GM18499 (cell line): ENCODE measurements around the gene STIM1.

Experiments used
- ATAC-seq: cut with Tn5 transposase; IDR thresholded peaks from one replicate; pipeline ENCODE4 v1.9.1; 2021; ENCODE audit warnings: moderate number of reproducible peaks; ENCODE audit not compliant: insufficient read depth, unreplicated experiment

The STIM1 gene

DNA sequence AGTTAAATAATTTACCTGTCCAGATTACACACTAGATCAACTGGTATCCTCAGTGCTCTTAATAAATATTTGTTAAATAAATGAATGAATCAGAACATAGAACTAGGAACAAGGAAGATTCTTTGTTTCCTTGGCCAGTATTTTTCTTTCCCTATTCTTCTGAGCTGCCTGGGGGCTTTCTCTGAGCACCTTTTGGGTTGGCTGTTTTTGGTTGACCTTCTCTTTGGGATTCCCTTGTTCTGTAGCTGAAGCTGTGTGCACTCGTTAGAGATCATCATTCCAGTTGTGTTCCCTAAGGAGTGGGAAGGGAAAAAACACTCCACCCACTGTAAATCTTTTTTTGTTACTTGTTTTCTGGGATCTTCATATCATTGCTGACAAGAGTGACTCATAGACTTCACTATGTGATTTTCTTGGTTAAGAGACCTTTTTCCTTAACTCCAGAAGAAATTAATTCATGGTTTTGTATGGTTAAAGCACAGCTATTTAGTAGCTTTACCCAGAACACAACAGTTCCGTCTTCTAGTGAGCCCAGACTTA is 84.3 kb downstream of the STIM1 start:
- no peak for ATAC-seq

GRCh38 chr11:3942160-3942955 is 86.9 kb downstream of the STIM1 start:
- no peak for ATAC-seq

DNA sequence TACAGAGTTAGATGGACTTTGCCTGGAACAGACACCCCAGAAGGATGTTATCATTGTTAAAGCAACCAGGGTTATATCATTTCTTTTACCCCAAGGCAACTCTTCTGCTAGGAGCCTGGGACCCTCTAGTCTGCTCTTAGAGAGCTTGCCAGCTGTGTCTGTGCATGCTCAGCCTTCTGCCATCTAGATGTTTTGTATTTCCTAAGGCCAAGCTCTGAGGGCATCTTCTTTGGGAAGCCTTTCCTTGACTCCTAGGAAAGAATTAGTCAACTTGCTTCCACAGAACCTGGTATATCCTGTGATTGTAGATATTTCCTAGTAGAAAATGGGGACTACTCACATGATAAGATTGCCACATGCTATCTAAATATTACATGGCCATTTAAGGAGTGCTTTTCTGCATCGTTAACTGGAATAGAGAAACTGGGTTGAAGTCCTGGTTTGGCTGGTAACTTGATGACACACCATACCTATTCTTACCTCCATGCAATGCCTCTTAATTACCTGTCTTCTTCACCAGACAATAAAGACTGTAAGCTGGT is 87.6 kb downstream of the STIM1 start:
- ATAC-seq, result no peak

GRCh38 chr11:3944198-3944597 is 88.7 kb downstream of the STIM1 start:
- no peak for ATAC-seq

DNA sequence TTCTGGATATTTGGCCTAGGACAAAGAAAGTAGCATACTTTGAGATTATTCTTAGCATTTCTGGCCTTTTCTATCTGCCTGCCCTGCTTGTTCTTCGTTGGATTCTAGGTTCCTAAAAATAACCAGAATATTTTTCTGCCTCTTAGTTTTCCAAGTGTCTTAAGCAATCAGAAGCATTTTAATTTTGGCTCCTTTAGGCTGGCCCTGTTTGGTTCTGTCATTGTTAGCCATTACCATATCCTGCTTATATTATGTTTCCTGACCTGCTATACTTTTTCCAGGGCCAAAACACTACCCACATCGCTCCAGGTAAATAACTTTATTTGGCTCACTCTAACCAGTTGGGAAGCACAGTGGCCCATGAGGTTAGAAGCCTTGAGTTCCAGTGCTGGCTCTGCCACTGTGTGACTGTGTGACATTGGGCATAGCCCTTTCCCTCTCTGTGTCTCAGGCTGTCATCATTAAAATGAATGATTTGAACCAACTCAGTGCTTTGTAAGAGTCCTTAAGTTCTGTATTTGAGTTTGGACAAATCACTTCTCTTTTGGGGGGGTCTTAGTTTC is 91.1 kb downstream of the STIM1 start:
- no peak for ATAC-seq

DNA sequence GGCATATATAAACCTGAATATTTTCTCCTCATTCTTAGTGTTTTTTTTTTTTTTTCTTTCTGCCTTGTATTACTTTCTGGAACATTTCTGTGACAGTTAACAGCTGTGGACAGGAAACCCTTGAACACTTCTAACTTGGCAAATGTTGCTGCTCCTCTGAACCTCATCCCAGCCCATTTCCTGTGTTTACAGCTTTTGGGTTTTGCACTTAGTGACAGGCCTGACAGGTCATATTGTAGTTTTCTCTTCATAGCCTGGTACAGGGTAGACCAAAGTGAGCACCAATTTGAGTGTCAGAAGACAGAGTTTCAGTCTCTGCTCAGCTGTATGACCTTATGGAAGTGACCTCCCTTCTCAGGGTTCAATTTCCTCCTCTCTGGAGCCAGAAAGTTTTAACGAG is 91.6 kb downstream of the STIM1 start:
- peak; percentile 56 for ATAC-seq

GRCh38 chr11:3949125-3949524 is 93.7 kb downstream of the STIM1 start:
- ATAC-seq, result peak; percentile 67

DNA sequence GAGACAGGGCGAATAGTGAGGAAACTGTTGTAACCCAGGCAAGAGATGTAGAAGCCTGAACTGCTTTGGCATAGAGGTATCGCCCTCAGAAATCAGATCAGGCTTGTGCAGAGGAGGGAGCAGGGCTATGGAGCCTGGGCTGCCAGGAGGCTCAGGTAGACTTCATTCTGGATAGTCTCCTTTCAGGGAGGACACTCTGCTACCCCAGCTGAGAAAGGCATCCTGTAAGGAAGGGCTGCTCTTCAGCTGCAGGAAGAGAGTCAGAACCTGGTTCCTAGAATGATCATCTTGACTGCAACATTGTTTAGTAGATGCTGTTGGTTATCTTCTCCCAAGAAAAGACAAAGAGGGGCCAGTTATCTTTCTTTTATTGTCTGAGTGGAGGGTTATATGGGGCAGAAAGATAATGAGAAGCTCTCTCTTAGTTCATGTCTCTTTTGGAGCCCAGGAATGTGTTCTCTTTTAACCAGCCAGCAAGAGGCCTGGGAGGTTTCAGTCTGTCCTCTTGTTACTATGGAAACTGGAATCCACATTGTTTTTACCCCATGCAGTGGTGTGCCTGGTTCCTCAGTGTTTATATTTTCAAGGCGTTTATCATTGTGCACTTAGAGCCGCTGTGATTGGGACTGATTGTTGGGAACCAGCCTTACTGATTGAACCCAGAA is 95.7 kb downstream of the STIM1 start:
- no peak for ATAC-seq

- ATAC-seq, result no peak
Measured at GRCh38 chr11:3952715-3953114, 97.3 kb downstream of the STIM1 start.

GRCh38 chr11:3953327-3953726 is 97.9 kb downstream of the STIM1 start:
- no peak for ATAC-seq

DNA sequence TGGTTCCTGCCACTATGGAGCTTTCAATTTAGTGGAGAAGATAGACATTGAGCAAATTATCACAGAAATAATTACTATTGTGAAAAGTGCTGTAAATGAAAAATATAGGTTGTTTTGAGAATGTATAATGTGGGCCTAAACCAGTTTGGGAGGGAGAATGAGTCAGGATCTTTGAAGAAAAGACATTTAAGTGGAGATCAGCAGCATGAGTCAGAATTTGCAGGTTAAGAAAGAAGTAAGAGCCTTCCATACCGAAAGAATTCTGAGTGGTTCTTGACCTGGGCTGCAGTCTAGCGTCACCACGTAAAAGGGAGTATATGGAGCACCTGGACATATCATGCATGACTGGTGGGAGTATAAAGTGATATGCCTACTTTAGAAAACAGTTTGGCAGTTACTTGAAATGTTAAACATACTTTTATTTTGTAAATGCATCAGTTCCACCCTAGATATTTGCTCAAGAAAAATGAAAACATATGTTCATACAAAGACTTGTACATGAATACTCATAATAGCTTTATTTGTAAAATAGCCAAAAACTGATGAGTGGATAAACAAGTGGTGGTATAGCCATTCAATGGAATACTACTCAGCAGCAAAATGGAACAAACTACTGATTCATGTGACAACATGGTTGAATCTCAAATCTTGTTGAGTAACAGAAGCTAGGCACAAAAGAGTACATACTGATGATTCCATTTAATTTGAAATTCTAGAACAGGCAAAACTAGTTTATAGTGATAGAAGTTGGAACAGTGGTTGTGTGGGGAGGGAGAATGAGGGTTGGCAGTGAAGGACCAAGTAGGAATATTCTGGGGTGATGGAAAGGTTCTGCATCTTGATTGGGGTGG is 99.2 kb downstream of the STIM1 start:
- ATAC-seq, result no peak

GRCh38 chr11:3955299-3955665 is 99.8 kb downstream of the STIM1 start:
- ATAC-seq, result no peak

- no peak for ATAC-seq
Measured at GRCh38 chr11:3956038-3956437, 100.6 kb downstream of the STIM1 start.

GRCh38 chr11:3956748-3957147 is 101.3 kb downstream of the STIM1 start:
- no peak for ATAC-seq

GRCh38 chr11:3957437-3957836 is 102.0 kb downstream of the STIM1 start:
- no peak for ATAC-seq

GRCh38 chr11:3958281-3958680 is 102.8 kb downstream of the STIM1 start:
- ATAC-seq, result no peak

GRCh38 chr11:3959015-3959902 is 103.8 kb downstream of the STIM1 start:
- ATAC-seq, result no peak

- ATAC-seq, result no peak
Measured at GRCh38 chr11:3959903-3960265, 104.4 kb downstream of the STIM1 start.

- ATAC-seq, result no peak
Measured at GRCh38 chr11:3962406-3962840, 107.0 kb downstream of the STIM1 start.
